ENCODE data around the gene GRM4.

GRM4 gene

GRCh38 chr6:33990061-33990541, 155.8 kb downstream of the GRM4 start:
- DNase-seq = peak; percentile 72

- no peak for DNase-seq
Observed at GRCh38 chr6:33989016-33989854, 156.7 kb downstream of the GRM4 start.

- no peak for DNase-seq
Observed at GRCh38 chr6:33988121-33989015, 157.5 kb downstream of the GRM4 start.

- DNase-seq = no peak
Observed at GRCh38 chr6:33987531-33988021, 158.3 kb downstream of the GRM4 start.

GRCh38 chr6:33985947-33986346, 159.9 kb downstream of the GRM4 start:
- DNase-seq = no peak

GRCh38 chr6:33985313-33985751, 160.6 kb downstream of the GRM4 start:
- DNase-seq = no peak

GRCh38 chr6:33984466-33985312, 161.2 kb downstream of the GRM4 start:
- no peak for DNase-seq

GRCh38 chr6:33983721-33984465, 162.0 kb downstream of the GRM4 start:
- DNase-seq = no peak

GRCh38 chr6:33983109-33983716, 162.7 kb downstream of the GRM4 start:
- DNase-seq = no peak

- no peak for DNase-seq
Observed at GRCh38 chr6:33981861-33982260, 164.0 kb downstream of the GRM4 start.

GRCh38 chr6:33981421-33981820, 164.5 kb downstream of the GRM4 start:
- DNase-seq = no peak

GRCh38 chr6:33980176-33981175, 165.4 kb downstream of the GRM4 start:
- no peak for DNase-seq

- no peak for DNase-seq
Observed at GRCh38 chr6:33979750-33980149, 166.1 kb downstream of the GRM4 start.

GRCh38 chr6:33978412-33979150, 167.3 kb downstream of the GRM4 start:
- no peak for DNase-seq

GRCh38 chr6:33977606-33978411, 168.1 kb downstream of the GRM4 start:
- DNase-seq = no peak

- no peak for DNase-seq
Observed at GRCh38 chr6:33976437-33977360, 169.2 kb downstream of the GRM4 start.
